Suprapubic skin (tissue), 4 donors: ENCODE results near the gene CCL2. TPM values are rescaled to one million over a fixed set of nuclear protein-coding genes. Genes with fewer than 3 reads are reported as not detected.

ENCODE experiments used
- DNase-seq, 2 donors: peaks; one replicate each; pipeline ENCODE4 v3.0.0-alpha.2; 2019; ENCODE audit warnings: low spot score in 2 of 2
- H3K27ac ChIP-seq: fragments of 200-600 bp; sonication (generic); one replicate; pipeline ENCODE4 v1.5.1; 2019
- H3K27me3 ChIP-seq: fragments of 200-600 bp; sonication (generic); one replicate; pipeline ENCODE4 v1.5.1; 2019
- H3K36me3 ChIP-seq: fragments of 200-600 bp; sonication (generic); one replicate; pipeline ENCODE4 v1.5.1; 2019
- H3K4me1 ChIP-seq: fragments of 200-600 bp; sonication (generic); one replicate; pipeline ENCODE4 v1.5.1; 2019
- H3K4me3 ChIP-seq: fragments of 200-600 bp; sonication (generic); one replicate; pipeline ENCODE4 v1.5.1; 2019; ENCODE audit warnings: mild to moderate bottlenecking
- H3K9me3 ChIP-seq: fragments of 200-600 bp; sonication (generic); one replicate; pipeline ENCODE4 v1.5.1; 2019
- CTCF ChIP-seq, 2 donors: fragments of 200-600 bp in 1 of 2; fragments of 450-650 bp in 1 of 2; sonication (generic) in 1 of 2; IDR thresholded peaks; one replicate each; pipeline ENCODE4 v1.5.1; 2016 to 2019; ENCODE audit warnings: antibody characterized with exemption in 2 of 2, mild to moderate bottlenecking in 1 of 2, moderate library complexity in 1 of 2
- EP300 ChIP-seq: sonication (generic); formaldehyde crosslinking; IDR thresholded peaks from one replicate; pipeline ENCODE4 v1.6.1; 2017; ENCODE audit warnings: antibody characterized with exemption
- POLR2A ChIP-seq, 2 donors: fragments of 450-650 bp; IDR thresholded peaks; one replicate each; pipeline ENCODE4 v1.6.1; 2017; ENCODE audit warnings: antibody characterized with exemption in 2 of 2, mild to moderate bottlenecking in 2 of 2, moderate library complexity in 2 of 2
- POLR2AphosphoS5 ChIP-seq, 3 donors: sonication (generic); formaldehyde crosslinking; IDR thresholded peaks; one replicate each; pipeline ENCODE4 v1.6.1; 2017; ENCODE audit warnings: antibody characterized with exemption in 3 of 3
- WGBS: methylation state at CpG from one replicate; pipeline ENCODE4 v1.1.5; 2018; 5-methylcytosine and 5-hydroxymethylcytosine counted together
- total RNA-seq, 4 donors: library from RNA; depleted of rRNA; stranded (reverse); fragments of >200 nt; gene quantifications; one replicate each; pipeline ENCODE4 v1.1.0, GENCODE V29; 2016

Gene CCL2
- total RNA-seq, 4 donors from 2014 or later: 7.1 to 26.9 (median 14.0) TPM

- no peaks in the 10 kb centered on the region for H3K9me3 ChIP-seq
- 70% methylated on average over 1 of the region's 1 CpG for WGBS
- no peak overlapping the region for H3K27ac ChIP-seq
- TF ChIP-seq POLR2A (IDR thresholded peaks at IDR 0.05) (no peak), CTCF (IDR thresholded peaks at IDR 0.05) (no peak), POLR2AphosphoS5 (IDR thresholded peaks at IDR 0.05) (no peak), EP300 (no peak)
- peaks cover 24% of the 10 kb centered on the region for H3K4me1 ChIP-seq
- no peaks in the 10 kb centered on the region for H3K27me3 ChIP-seq
- H3K4me3 ChIP-seq: no peak overlapping the region
- no peak for DNase-seq
- no peaks in the 10 kb centered on the region for H3K36me3 ChIP-seq
These were observed 24.7 kb upstream of the CCL2 start for GRCh38 chr17:34230342-34230741.

- 97% methylated on average over 3 of the region's 3 CpGs for whole genome bisulfite sequencing
- no peaks in the 10 kb centered on the region for H3K27me3 ChIP-seq
- peaks cover 54% of the 10 kb centered on the region for H3K4me1 ChIP-seq
- H3K4me3 ChIP-seq: no peak overlapping the region
- no peaks in the 10 kb centered on the region for H3K9me3 ChIP-seq
- H3K36me3 ChIP-seq: no peaks in the 10 kb centered on the region
- H3K27ac ChIP-seq: peak overlapping the region; percentile 51
- TF ChIP-seq POLR2AphosphoS5 (IDR thresholded peaks at IDR 0.05) (no peak), CTCF (IDR thresholded peaks at IDR 0.05) (no peak), EP300 (no peak), POLR2A (IDR thresholded peaks at IDR 0.05) (no peak)
- DNase-seq: no peak
These were observed 20.5 kb upstream of the CCL2 start for GRCh38 chr17:34234616-34235015.

- no peak for DNase-seq
- Histone ChIP-seq H3K9me3 (no peaks in the 10 kb centered on the region), H3K4me3 (no peak overlapping the region), H3K27ac (peak overlapping the region; percentile 51), H3K27me3 (no peaks in the 10 kb centered on the region), H3K36me3 (no peaks in the 10 kb centered on the region), H3K4me1 (peaks cover 62% of the 10 kb centered on the region)
- 32% methylated on average over 6 of the region's 6 CpGs for WGBS
- TF ChIP-seq POLR2AphosphoS5 (IDR thresholded peaks at IDR 0.05) (no peak), EP300 (no peak), POLR2A (IDR thresholded peaks at IDR 0.05) (no peak), CTCF (IDR thresholded peaks at IDR 0.05) (no peak)
These were observed 19.6 kb upstream of the CCL2 start for GRCh38 chr17:34235389-34236028.

GRCh38 chr17:34236281-34236892 is 18.7 kb upstream of the CCL2 start:
- Histone ChIP-seq H3K36me3 (no peaks in the 10 kb centered on the region), H3K9me3 (no peaks in the 10 kb centered on the region), H3K4me1 (peaks cover 71% of the 10 kb centered on the region), H3K4me3 (no peak overlapping the region), H3K27me3 (no peaks in the 10 kb centered on the region), H3K27ac (peak overlapping the region; percentile 0)
- no peak for TF ChIP-seq POLR2AphosphoS5 (IDR thresholded peaks at IDR 0.05)
- no peak for TF ChIP-seq EP300
- no peak for TF ChIP-seq POLR2A (IDR thresholded peaks at IDR 0.05)
- TF ChIP-seq CTCF (IDR thresholded peaks at IDR 0.05): no peak
- 72% methylated on average over 5 of the region's 6 CpGs for WGBS
- DNase-seq: no peak

GRCh38 chr17:34237458-34237857 is 17.6 kb upstream of the CCL2 start:
- Histone ChIP-seq H3K4me1 (peaks cover 80% of the 10 kb centered on the region), H3K36me3 (no peaks in the 10 kb centered on the region), H3K4me3 (no peak overlapping the region), H3K9me3 (no peaks in the 10 kb centered on the region), H3K27me3 (no peaks in the 10 kb centered on the region), H3K27ac (no peak overlapping the region)
- DNase-seq: no peak
- 87% methylated on average over 3 of the region's 3 CpGs for WGBS
- TF ChIP-seq POLR2A (IDR thresholded peaks at IDR 0.05) (no peak), EP300 (no peak), POLR2AphosphoS5 (IDR thresholded peaks at IDR 0.05) (no peak), CTCF (IDR thresholded peaks at IDR 0.05) (no peak)
